GOT3 (cell line): ENCODE measurements around the gene SPINT1.

Source experiments
- DNase-seq: peaks from one replicate; lab custom pipeline; 2025; ENCODE audit warnings: mixed read lengths; lab: John Stamatoyannopoulos, UW

SPINT1 gene

DNA sequence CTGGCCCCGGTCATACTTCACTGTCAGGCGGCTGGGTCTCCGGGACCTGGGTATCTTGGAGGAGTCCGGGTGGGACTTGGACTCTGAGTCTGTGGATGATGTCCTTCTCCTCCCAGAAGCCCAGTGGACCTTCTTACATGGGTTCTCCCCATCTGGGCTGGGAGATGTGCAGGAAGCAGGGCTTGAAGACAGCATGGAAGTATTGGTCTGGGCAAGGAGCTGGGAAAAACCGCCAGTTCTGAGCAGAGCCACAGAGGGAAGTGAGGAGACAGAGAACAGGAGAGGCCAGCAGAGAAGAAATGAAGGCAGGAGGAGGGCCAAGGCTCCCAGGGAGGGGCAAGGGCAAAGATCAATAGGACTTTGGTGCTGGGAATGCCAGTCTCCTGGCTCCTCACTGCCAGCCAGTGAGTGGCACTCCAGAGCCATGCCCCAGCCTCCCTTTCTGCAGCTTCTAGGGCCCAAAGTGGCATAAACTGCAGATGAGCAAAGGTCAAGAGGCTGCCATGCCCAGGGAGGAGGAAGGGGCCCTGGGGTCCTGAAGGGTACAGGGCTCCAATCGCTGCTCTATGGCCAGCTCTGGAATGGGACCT is 15.3 kb upstream of the SPINT1 start, which contains the start of gene PPP1R14D:
TSS of gene PPP1R14D (minus strand) at position 262 of the 590 bp plus-strand sequence. CDS start at position 195, 67 bp downstream.
- no peak for DNase-seq

DNA sequence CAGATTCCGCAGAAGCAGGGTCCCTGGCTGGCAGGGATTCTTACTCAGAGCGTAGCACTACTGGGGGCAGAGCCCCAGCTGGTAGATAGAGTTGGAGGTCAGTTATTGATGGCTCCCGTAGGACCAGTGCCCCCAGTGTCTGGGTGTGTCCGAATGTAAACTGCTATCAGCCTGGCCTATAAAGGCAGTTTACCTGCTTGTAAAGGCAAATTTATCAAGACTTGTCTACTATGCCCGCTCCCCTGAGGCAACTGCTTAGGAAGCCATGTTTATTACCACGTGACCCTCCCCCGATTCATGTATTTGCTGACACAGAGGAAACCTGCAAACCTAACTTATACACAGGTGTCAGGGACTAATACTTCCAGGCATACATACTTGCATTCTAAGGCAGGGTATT is 14.7 kb upstream of the SPINT1 start:
- DNase-seq = no peak

DNA sequence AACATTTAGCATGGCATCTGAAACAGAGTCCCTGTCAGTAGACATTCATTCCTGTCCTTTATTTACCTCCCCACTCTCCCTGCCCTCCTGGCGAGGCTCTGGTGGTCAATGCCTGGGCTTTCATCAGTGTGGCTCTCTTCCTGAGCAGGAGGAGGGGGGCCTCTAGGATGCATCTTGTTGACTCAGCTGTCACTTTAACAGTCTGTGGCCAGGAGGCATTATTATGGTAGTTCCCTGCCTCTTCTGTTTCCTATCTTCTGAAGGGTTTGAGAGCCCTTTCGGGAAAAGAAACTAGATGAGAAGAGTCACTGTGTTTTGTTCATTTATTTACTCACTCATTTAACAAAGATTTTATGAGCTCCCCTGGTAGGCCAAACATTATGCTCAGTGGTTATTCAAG is 13.0 kb upstream of the SPINT1 start:
- DNase-seq = no peak

DNA sequence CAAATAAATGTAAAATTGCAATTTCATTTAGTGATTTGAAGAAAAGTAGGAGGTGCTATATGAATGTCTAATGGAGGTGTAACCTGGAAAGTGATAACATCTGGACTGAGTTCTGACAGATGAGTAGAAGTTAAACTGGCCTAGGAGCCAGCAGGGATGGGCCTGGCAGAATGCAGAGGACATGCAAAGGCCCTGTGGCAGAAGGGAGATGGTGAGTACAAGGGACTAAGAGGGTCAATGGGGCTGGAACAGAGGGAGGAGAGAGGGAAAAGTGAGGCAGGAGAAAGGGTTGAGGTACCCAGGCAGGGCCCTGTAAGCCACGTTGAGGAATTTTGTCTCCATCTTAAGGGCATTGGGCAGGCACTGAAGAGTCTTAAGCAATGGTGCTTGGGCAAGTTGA is 12.0 kb upstream of the SPINT1 start:
- DNase-seq = no peak

DNA sequence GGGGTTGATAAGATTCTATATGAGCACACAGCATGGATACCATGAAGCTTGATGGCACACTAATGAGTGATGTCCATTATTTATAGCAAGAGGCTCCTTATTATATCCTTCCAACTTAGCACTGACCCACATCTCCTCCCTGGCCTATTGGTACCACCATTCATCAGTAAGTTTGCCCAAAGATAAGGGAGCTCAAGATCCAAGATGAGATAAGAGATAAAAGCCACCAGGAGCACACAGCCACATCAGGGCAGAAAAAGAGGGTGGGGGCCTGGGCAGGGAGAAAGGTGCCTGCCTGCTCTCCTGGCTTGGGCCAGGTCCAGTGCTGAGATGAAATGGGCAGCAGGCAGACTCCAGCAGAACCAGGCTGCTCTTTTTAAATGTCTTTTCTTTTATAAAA is 10.9 kb upstream of the SPINT1 start:
- DNase-seq = no peak

DNA sequence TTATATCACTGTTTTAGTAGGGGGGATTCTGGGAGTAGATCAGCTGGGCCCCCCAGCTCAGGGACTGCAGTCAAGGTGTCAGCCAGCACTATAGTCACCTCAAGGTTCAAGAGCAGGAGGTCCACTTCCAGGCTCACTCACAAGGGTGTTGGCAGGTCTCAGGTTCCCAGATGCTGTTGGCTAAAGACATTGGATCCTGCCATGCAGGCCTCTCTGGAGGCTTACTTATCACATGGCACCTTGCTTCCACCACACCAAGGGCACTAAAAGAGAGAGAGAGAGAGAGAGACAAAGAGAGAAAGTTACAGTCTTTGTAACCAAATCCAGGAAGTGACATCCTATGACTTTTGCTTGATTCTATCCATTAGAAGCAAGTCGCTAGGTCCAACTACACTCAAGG is 7.8 kb upstream of the SPINT1 start:
- no peak for DNase-seq

DNA sequence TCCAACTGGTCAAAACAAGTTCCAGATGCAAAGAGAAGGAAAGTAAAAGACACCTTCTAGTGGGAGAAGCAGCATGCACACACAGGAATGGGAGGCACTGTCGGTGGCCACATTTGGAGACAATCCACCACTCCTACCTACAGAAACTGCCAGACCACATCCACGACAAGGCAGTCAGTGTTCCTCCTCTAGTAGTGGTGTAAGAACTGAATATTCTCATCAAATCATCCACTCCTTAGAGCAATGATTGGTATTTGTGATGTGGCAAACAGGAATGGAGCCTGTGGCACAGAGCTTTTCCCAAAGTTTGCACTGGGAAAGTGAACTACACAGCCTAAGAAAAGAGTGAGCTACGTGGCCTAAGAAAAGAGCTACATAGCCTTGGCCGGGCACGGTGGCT is 5.1 kb upstream of the SPINT1 start:
- DNase-seq = no peak

DNA sequence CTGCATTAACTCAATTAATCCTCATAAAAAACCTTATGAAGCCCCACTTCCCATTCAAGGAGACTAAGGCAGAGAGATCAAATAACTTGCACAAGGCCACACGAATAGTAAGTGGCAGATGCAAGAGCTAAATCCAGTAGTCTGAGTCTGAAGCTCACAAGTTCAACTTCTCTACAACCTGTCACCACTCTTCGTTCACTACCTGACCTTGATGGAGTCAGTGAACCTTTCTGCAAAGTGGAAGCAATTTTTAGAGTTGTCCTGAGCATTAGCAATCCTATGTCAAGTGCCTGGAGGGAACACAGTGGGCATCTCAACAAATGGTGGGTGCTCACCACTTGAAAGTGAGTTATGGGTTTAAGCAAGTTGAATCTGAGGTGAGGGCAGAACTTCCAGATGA is 2.1 kb upstream of the SPINT1 start:
- DNase-seq = no peak

DNA sequence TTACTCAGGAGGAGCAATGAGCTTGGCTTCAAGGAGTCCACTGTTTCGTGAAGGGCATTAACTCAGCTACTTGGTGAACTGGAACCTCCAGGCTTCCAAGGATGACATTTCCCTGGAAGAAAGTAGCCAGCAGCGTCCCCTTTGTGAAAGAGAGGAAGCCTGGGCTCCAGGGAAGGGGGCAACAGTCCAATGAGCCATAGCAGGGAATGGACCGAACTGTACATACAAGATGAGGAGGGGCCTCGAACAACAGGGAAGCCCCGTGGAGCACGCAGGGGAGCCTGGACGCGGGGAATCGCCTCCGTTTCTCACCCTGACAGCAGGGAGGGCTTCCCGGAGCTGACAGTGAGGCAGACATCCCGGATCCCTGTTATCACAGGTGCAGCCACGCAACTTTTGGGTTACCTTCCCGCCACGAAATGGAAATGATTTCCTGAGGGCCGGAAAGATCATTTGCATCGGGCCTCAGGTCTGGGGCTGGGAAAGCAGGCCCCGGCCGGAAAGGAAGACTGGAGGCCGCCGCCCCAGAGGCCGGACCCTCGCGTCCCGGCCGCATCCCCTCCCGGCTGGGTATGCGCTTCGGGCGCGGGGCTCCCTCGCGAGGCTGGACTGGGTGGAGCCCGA is 475 bp upstream of the SPINT1 start:
- no peak for DNase-seq

DNA sequence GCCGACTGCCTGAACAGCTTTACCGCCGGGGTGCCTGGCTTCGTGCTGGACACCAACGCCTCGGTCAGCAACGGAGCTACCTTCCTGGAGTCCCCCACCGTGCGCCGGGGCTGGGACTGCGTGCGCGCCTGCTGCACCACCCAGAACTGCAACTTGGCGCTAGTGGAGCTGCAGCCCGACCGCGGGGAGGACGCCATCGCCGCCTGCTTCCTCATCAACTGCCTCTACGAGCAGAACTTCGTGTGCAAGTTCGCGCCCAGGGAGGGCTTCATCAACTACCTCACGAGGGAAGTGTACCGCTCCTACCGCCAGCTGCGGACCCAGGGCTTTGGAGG is 815 bp downstream of the SPINT1 start:
- DNase-seq = no peak

DNA sequence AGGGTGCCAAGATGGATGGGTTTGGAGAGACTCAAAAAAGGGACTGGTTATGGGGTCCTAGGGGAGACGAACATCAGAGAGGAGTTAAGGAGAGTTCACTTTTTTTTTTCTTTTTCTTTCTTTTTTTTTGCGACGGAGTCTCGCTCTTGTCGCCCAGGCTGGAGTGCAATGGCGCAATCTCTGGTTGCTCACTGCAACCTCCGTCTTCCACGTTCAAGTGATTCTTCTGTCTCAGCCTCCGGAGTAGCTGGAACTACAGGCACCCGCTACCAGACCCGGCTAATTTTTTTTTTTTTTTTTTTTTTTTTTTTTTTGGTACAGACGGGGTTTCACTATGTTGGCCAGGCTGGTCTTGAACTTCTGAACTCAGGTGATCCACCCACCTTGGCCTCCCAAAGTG is 1.2 kb downstream of the SPINT1 start:
- DNase-seq = no peak

DNA sequence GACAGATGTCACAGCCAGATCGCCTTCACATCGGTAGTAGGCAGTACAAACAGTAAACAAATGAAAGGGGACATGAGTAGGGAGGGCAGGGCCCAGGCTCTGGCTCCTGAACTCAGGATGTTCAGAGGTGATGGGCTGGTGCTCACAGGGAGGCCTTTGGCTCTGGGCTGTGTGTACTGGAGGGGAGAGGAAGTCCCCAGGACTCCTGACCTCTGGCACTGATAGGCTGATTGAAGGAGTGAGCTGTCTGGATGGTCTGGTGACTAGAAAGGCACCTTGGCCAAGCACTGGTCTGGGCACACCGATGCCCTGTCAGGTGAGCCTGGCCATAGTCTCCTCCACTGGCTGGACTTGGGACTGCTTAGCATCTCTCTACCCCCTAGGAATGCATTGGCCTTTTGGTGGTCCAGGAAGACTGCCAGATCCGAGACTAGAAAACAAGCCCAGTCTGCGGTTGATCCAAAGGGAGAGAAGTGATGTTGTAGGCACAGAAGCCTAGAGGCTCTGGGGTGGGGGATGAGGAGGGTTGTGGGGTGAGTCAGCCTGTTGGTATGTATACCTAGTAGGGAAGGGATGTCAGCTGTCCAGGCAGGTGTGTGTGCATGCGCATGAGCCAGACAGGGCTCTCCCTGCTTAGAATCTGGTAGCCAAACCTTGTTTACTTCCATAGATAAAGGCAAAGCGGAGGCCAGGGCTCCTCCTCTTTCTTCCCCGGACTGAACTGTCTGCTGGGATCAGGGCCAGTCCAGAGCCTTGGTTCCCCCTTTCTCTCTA is 1.9 kb downstream of the SPINT1 start:
- no peak for DNase-seq

DNA sequence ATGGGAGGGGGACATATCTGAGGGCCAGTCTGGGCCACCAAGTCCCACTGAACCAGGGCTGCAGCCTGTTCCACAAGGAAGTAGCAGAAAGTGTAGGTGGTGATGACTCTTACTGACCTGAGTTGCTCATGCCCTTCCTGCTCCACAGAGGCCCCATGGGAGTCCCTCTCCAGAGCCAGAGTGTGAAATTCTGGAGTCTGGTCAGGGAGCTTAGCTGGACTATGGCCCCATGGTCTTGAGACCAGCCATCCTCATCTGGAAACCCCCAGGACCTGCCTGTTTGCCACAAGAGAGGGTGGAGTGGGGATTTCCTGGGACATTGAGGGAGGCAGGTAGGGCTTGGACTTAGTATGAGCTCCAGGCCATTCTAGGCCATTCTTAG is 3.0 kb downstream of the SPINT1 start:
- no peak for DNase-seq

DNA sequence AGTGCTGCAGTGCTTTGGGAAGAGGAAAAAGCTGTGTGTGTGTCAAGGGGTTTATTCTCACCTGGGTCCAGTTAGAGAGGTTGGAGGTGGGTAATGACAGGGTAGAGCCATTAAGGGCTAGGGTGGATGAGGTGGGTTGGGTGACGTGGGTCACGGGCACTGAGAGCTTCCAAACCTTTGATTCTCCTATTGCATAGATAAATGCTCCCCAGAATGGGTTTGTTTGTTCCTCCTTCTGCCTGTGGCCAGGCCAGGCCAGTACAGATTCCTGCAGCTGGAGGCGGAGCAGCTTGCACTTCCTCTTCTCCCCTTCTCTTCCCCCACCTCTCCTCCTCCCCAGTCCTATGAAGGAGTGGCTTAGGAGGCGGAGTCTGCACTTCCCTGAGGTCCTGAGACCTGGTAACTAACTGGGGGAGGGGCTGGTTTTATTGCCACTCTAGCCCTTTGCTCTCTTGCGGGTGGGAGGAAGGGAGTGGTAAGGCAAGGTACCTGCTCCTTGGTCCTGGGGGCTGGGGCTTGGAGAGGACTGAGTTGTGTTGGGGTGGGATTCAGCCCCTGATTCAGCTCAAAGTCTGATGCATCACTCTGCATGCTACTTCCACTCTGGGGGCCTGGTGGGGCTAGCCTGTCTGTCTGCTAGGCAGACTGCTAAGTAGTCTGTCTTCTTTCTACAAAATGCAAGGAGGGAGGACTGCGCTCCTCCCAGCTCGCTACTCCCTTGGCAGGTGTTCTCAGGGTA is 3.5 kb downstream of the SPINT1 start:
- no peak for DNase-seq

DNA sequence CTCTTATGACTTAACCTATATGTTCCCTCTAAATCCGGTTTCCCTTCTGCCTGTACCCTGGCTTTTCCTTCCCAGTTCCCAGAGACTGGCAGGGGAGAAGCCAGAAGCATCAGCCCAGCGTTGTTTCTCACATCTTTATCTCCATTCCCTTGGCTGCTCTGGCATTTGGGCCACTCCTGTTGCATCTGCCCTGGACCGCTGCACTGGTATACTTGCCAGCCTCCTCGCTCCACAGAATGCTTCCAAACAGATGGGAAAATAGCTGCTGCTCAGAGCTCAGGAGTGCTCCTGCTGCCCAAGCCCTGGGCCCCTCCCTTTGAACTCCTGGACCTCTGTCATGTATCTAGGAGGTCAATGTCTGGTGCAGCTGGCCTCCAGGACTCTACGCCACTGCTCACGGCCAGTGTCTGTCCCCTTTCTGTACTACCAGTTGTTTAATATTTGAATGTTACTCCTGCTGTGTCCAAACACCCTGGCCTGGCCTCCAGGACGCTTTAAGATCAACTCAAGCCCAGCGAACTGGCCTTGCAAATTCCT is 6.8 kb downstream of the SPINT1 start:
- no peak for DNase-seq

DNA sequence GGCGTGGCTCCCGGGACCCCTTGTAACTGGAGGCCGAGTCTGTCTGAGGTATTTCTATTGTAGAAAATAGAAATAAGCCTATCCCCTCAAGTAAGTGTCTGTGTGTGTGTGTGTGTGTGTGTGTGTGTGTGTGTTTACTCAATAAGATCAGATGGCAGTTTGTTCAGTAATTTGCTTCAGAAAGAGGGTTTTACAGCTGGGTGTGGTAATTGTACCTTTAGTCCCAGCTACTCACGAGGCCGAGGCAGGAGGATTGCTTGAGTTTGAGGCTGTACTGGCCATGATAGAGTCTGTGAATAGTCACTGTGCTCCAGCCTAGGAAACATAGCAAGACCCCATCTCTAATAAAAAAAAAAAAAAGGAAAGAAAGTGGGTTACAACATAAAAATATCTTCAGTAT is 8.7 kb downstream of the SPINT1 start:
- no peak for DNase-seq

DNA sequence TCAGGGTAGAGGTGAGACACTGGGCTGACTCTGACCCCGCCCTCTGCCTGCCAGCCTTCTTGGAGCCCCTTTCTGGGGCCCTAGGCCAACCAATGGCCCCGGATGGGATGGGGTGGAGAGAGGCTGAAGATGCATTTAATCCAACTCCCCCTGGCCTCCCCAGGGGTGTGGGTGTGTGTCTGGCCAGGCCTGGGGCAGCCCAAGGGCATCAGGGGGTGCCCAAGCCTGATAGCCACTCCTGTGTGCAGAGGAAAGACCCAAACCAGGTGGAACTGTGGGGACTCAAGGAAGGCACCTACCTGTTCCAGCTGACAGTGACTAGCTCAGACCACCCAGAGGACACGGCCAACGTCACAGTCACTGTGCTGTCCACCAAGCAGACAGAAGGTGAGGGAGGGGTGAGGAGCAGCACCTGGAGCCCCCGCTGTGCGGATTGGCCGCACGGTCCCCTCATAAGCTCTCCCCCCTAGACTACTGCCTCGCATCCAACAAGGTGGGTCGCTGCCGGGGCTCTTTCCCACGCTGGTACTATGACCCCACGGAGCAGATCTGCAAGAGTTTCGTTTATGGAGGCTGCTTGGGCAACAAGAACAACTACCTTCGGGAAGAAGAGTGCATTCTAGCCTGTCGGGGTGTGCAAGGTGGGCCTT is 9.5 kb downstream of the SPINT1 start:
- no peak for DNase-seq

DNA sequence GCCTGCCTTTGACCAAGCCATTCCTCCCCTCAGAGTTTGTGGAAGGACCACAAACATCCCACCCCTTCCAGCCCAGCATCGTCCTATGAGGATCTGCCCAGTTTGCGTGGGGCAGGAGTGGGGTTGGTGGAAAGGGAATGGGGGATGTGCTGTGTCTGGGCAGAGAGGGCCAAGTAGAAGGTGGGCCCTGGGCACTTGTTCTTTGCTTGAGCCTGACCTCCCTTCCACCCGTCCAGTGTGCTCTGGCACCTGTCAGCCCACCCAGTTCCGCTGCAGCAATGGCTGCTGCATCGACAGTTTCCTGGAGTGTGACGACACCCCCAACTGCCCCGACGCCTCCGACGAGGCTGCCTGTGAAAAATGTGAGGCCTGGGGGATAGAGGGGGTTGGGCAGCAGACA is 10.3 kb downstream of the SPINT1 start:
- DNase-seq = no peak

DNA sequence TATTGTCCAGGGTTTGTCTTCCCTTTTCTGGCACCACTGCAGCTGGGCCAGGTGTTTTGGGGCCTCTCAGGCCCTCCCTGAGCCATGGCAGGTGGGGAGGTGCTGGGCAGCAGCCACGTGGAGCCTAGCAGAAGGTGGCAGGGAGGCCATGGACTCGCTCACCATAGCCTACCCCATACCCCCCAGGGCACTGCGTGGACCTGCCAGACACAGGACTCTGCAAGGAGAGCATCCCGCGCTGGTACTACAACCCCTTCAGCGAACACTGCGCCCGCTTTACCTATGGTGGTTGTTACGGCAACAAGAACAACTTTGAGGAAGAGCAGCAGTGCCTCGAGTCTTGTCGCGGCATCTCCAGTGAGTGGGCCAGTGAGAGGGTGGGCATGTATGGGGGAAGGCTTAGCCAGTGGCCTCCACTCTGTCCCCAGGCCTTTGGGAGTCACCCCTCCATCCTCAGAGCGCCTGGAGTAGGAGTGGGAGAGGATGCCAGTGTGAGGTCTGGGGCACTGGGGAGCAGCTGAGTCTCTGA is 11.9 kb downstream of the SPINT1 start:
- no peak for DNase-seq

DNA sequence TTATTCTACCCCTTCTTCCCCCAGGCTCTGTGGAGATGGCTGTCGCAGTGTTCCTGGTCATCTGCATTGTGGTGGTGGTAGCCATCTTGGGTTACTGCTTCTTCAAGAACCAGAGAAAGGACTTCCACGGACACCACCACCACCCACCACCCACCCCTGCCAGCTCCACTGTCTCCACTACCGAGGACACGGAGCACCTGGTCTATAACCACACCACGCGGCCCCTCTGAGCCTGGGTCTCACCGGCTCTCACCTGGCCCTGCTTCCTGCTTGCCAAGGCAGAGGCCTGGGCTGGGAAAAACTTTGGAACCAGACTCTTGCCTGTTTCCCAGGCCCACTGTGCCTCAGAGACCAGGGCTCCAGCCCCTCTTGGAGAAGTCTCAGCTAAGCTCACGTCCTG is 12.9 kb downstream of the SPINT1 start:
- no peak for DNase-seq

DNA sequence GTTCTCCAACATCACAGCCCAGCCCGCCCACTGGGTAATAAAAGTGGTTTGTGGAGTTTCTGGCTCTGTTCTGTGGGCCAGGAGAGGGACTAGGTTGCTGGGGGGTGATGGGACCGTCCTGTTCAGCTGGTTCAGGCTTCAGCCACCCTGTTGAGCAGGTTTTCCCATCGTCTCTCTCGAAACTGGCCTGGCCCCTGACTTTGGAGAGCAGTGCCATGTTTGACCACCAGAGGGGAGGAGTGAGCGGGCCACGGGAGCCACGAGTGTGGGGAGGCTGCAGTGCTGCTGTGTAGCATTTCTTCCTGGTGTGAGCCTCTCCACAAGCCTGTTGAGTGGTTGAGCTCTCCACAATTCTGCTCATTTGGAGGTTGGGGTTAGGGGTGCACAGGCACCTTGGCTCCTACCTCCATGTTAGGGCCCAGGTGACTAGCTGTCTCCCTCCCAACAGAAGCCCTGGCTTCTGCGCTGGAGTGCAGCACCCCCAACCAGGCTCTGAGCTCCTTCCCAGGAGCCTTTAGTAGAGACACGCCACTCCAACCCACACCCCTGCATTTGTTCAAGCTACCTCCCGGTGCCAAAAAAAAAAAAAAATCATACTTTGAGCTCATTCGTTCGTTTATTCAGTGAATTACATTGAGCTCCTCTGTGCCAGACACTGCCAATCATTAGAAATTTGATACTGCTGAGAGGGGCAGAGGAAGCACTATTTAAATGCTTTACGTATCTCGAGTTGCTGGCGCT is 13.9 kb downstream of the SPINT1 start:
- peak; percentile 33 for DNase-seq
